Activated gamma-delta T cell (primary cell): ENCODE data around the gene SETBP1.

Experiments
- DNase-seq: peaks from one replicate; lab custom pipeline; 2025; lab: John Stamatoyannopoulos, UW

Gene SETBP1

DNA sequence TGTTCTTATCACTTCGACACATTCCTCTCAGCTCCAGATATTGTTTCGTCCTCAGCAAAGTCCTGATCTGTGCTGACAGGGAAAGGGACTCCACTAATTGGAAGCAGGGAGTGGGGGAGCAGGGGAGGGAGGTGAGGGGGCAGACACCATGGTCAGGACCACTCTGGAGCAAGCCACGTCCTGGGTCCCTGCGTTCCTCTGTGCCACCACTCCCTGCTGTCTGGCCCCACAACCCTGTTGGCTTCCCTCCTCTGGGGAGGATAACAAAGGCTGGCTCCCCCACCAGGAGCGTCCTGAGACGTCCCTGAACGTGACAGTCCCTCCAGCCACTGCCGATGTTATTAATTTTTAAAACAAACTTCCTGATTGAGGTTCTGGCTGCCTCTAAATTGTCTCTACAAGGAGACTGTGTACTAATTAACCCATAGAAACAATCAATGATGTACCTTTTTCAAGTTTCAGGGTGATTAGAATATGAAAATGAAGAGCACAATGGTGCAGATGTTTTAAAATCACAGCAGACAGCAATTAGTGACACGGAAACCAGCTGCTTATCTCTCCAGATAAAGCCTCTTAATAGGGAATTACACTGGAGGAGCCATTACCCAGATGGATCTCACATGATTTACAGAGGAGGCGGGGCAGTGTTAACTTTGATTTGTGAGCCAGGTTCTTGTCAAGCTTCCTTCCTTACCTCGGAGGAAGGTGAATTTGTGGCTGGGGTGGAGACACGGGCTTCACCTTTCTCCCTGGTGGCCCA is 257.5 kb downstream of the SETBP1 start:
- DNase-seq: no peak

DNA sequence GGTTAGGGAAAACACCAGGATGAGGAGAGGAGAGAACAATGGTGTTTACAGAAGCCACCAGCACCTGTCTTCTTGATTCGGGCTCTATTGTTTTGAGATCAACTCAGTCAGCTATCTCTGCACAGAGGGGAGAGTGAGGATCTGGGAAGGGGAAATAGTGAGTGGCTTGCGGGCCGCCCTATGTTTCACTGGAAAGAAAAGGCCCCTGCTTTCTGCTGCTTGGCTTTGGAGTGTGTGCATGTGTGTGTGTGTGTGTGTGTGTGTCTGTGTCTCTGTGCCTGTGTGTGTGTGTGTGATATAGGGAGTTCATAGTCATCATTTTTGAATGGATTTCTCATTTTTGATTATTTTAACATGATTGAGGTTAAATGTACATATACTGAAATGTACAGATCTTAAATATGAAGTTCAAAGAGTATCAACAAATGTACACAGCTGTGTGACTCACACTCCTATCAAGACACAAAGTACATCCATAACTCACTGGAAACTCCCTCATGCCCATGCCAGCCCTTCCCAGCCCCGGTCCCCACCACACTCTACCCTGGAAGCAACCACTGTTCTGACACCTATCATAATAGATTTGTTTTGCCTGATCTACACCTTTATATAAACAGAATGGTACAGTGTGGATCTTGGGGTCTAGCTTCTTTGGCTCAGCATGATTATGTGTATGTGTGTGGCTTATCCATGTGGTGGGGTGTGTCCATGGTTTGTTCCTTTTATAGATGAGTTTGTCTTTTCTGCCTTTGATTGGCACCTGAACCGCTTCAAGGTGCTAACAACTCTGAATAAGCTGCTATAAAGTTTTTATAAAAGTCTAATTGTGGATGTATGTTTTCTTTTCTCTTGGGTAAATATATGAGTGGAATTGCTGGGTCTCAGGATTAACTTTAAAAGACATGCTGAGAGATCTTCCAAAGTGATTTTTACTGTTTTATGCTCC is 258.3 kb downstream of the SETBP1 start:
- no peak for DNase-seq

DNA sequence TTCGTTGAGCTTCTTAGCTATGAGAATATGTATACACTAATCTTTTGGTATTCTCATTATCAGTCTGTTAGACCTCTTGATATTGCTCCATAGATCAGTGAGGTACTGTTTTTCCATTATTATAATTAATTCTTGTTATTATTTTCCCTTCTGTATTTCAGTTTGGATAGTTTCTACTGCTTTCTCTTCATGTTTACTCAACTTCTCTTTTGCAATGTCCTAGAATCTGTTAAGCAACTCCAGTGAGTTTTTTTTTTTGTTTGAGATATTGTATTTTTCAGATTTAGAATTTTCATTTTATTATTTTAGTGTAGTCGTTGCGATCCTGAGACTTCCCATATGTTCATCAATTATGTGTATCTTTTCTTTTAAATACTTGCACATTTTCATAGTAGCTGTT is 260.8 kb downstream of the SETBP1 start:
- DNase-seq: no peak

DNA sequence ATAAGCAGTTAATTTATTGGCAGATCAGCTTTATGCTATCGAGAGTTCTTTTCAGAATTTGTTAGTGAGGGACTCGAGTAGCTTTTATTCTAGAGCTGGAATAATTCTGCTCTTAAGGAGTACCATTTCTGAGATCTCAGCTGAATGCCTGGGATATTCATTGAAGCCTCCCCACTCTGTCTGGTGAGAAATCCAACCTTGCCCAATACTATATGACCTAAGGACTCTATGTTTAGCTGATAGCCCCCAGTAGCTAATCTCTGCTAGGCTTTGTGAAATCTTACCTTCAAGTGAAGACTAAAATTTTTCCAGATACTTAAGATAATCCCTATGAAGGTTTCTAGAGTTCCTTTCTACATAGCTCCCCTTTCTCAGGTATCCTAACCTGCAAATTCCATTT is 261.4 kb downstream of the SETBP1 start:
- DNase-seq: no peak

DNA sequence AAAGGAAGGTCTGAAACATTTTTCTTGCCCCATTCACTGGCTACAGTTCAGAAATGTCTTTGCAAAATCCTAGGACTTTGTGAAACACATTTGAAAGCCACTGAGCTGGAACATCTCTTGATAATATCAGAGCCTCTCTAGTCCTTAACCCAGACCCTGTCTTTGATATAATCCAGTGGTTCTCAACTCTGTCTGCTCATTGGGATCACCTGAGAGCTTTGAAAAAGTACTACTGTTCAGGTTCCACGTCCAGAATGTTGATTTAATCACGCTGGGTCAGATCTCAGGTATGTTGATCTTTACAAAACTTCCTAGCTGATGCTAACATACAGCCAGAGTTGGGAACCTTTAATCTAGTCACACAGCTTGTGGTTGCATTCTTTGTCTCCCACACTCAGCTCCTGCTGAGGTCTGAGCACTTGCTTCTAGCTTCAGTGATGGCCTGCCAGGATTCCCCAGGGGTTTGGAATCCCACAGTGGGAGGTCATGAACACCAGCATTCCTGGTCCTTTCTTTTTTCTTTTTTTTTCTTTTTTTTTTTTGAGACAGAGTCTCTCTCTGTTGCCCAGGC is 262.7 kb downstream of the SETBP1 start:
- no peak for DNase-seq

DNA sequence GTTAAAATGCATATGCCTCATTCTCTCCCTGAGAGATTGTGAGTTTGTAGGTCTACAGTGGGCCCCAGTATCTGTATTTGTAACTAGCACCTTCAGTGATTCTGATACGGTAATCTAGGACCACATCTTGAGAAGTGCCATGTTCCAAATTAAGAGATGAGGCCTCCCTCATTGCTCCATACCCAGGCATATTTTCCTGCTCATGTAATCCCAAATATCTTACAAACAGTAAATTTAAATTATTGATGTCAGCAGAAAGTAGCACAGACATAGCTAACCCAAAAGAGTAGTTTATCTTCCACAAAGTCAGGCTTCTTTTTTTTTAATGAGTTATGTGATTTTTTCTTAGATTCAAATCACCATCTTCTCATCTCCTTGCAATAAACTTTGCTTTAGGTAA is 263.8 kb downstream of the SETBP1 start:
- no peak for DNase-seq

DNA sequence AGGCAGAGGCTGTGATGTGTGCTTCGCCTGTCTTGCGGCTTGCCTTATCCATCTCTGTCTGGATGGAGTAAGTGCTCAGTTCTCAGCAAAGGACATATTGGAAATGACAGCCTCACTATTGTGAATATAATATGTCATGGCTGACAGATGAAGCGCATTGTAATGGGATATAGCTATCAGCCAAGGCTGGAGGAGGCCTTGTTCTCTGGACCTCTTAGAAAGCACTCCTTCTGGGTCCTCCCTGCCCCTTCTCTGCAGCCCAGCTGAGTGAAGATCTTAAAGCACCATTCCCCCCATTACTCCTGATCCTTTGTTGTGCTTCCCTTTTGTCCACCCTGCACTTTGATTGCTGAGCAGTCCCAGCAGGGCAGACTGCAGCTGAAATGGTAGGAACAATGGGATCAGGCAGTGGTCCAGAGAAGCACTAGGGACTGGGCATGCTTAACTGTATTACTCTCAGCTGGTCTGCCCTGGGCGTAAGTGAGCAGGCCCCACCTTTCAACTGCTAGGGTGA is 265.3 kb downstream of the SETBP1 start:
- no peak for DNase-seq

DNA sequence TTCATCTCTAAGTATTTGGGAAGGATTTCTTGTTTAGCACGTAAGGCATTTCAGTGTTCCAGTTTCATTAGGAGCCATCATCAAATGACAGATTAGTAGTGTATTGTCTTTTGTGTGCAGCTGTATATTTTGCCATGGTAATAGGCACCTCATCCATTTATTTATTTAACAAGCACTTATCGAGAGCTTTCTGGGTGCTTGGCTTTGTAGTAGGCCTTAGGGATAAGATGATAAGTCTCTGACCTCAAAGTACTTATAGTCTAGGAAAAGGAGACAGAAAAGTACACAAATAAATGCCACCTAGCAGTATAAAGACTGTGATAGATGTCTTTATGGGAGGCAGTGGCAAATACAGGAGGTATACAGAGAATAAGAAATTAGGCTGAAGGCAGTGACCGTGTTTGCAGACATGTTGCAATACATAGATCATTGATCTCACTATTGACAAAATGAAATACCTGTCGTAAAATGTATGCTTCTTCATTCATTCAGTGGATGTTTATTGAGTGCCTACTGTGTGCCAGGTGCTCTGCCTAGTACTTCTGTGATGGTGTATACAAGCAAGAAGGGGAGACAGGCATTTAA is 265.9 kb downstream of the SETBP1 start:
- no peak for DNase-seq

DNA sequence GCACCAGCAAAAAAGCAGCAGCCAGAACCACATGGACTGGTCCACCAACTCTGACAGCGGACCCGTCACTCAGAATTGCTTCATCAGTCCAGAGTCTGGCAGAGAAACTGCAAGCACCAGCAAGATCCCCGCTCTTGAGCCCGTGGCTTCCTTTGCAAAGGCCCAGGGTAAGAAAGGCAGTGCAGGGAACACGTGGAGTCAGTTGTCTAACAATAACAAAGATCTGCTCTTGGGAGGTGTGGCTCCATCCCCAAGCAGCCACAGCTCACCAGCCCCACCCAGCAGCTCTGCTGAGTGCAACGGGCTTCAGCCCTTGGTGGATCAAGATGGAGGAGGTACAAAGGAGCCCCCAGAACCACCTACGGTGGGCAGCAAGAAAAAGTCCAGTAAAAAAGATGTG is 269.3 kb downstream of the SETBP1 start:
- no peak for DNase-seq

DNA sequence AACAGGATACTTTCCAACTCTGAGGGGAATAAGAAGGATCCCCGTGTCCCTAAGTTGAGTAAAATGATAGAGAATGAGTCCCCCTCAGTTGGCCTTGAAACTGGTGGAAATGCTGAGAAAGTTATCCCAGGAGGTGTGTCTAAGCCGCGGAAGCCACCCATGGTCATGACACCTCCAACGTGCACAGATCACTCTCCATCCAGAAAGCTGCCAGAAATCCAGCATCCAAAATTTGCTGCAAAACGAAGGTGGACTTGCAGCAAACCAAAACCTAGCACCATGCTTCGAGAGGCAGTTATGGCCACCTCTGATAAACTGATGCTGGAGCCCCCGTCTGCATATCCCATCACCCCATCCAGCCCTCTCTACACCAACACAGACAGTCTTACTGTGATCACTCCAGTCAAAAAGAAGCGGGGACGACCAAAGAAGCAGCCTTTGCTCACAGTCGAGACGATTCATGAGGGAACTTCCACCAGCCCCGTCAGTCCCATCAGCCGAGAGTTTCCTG is 270.1 kb downstream of the SETBP1 start:
- DNase-seq: no peak

DNA sequence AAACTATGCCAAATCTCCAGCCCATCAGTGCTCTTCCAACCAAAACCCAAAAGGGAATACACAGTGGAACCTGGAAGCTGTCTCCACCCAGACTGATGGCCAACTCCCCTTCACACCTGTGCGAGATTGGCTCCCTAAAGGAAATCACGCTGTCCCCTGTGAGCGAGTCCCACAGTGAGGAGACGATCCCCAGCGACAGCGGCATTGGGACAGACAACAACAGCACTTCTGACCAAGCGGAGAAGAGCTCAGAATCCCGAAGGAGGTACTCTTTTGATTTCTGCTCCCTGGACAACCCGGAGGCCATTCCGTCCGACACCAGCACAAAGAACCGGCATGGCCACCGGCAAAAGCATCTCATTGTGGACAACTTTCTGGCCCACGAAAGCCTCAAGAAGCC is 271.1 kb downstream of the SETBP1 start:
- no peak for DNase-seq

DNA sequence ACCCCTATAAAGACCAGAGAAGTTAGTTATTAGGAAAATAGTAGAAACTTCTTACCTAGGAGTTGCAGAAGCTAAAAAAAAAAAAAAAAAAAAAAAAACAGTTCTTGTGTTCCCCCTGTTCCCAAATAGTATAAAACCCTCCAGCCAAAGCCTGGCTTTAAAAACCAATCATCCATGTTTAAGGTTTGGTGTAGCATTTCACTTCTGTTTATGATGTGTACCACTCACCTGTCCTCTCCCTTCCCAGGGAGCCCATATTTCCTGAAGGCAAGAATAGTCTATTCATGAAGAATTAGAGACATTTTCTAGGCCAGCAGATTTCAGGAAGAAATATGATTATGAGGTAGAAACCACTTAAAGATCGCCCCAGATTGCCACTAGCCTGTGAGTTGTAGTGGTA is 273.6 kb downstream of the SETBP1 start:
- DNase-seq: no peak

DNA sequence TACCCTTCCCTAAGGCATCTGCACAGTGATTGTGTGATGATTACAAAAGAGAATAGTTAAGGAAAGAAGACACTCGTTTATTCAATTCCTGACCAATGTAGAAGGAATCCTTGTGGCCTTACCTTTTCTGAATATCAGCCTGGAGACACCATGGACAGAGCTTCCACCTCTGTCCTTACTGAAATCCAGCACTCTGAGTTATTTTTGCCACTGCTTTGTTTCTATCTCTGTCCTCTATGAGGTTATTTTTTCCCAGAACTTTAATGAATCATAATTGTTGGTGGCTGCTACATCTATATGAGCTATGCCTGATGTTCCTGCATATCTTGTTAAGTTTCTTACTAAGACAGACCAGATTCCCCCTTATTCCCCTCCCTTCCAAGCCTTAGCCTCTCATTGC is 275.1 kb downstream of the SETBP1 start:
- no peak for DNase-seq

DNA sequence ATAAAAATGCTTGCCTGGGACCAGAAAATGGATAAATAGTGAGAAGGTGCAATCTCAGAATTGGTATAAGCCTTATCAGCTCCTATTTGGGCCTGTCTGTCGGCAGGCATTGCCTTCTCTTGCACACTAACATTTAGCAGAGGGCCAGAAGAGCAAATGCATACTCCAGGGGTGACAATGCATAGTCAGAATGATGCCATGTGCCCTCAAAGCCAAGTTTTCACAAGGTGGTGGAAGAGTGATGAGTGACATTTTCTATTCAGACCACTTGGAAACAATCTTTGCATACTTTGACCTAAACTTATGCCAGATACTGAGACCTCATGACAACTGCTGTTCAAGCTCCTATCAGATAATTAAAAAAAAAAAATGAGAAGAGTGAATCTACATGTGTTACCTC is 276.3 kb downstream of the SETBP1 start:
- no peak for DNase-seq

DNA sequence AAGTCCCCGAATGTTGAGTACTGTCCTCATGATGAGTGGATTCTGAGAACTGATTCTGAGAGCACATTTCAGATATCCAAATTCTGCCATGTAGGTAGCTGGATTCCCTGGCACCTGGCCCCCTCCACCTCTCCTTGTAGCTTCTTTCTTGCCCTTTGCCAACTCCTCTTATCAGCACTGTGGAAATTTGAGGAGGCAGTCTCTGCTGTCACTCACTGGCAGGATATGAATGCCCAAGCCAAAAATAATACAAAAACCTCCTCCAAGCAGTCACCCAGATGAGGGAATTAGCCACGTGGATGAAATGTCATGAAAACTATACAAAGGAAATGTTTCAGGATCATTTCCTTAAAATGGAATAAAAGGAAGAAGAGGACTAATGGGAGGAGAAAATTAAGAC is 276.8 kb downstream of the SETBP1 start:
- DNase-seq: no peak

DNA sequence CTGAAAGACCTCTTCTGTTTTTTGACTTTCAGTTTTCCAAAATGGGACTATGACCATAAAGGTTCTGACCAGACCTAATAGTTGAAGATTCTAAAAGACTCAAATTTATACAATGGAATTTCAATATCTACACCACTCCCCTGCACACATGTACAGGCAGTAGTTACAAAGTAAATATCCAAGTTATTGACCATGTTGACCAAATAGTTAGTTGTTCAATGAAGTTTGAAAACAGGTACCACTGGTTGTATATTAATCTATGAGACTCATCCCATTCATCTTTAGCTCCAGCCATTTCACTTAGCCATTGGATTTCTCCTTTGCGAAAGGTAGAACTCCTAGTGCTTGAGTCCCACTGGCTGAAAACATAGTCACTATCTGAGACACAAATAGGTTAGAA is 277.4 kb downstream of the SETBP1 start:
- no peak for DNase-seq

DNA sequence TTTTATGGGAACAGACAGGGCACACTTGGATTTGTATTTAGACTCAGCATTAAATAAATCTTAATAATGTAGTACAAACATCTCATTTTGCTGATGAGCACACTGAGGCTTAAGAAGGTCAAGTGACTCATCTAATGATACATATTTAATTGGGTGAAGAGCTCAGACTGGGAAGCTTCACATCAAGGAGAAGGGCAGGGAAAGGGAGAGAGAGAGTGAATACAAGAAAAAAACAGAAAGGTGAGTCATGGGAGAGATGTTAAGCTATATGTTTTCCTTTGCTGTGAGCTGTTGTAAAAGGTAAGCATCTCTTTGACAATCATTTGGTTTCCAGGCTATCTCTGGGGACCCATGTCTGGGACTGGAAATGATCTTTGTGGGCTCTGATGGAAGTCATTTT is 277.8 kb downstream of the SETBP1 start:
- no peak for DNase-seq

DNA sequence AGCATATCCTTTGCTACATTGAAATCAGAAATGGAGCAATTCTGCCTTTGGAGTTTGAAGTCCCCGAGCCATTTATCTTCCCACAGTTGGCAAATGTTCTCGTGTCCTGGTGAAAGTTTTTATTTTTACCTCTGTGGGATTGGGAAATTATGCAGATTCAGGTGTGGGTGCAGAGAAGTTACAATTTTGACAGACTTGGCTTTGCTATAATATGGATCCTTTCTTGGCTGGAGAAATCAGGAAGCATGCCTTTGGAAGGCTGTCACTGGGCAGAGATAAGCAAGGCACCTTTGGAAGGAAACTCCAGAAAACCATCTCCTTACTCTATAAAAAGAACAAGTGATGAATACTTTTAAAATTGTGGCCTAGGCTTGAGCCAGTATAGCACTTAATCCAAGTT is 278.3 kb downstream of the SETBP1 start:
- DNase-seq: no peak

DNA sequence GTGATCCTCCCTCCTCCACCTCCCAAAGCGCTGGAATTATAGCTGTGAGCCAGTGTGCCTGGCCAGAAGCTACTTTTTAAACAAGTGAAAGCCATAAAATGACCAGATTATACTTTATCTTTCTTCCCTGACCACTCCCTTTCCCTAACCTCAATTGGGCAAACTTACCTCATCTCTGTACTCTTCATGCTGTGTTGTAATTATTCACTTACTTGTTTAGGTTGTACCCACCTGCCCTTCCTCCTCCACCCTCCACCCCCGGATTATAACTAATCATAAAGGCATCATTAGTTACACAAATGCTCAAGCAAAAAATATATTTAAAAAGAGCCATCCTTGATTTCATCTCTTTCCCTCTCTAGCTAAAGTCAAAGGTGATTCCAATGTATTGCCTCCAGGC is 279.9 kb downstream of the SETBP1 start:
- DNase-seq: no peak

DNA sequence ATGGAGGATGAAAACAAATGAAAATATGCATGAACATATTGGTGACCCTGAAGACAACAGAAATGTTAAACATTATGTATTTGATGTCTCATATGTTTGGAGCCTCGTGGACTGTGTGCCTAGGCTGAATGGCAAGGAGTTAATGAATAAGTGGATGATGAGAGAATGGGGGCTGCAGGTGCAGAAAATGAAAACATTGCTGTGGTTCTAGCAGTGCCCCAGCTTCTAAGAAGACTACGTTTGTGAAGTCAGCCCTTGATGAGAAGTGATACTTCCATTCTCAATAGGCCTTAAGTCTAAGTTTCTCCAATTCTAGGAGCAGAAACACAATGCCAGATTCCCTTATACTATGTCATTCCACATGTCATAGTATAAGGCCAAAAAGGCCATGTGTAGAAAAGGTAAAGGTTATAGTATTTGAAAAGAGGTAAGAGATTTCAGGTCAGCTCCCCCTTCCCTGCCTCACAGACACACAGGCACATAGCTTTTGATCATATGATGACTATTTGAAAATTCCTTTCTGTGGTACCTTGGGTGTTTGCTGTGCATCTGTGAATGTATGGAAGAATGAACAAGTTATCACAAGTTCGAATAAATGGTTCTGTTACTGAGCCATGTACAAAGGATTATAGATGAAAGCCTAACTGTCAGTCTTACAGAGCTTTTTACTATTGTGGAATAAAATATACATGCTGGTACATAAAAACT is 280.8 kb downstream of the SETBP1 start:
- no peak for DNase-seq

DNA sequence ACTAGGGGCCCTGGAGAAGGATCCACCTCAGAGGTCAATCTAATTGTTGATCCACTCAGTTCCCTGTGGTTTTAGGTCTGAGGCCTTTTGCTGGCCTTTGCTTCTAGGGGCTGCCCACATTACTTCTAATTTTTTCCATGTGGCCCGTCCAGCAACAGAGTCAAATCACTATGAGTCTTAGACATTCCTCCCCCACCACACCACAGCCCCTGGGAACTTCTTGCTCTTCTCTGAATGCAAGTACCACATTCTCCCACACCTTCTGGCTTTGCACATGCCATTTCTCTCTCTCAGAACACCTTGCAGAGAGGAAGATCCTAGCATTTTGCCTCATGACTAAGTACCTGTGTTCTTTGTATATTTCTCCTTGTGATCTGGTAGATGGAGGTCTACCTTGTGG is 286.9 kb downstream of the SETBP1 start:
- DNase-seq: no peak
